CD14-positive monocyte (primary cell): ENCODE measurements around the gene VPS37B. TPM values are rescaled to one million over a fixed set of nuclear protein-coding genes. Genes with fewer than 3 reads are reported as not detected.

Source experiments
- DNase-seq, 3 donors: peaks; one replicate each; pipeline ENCODE4 v3.0.0-alpha.2; 2011 to 2022
- H2AFZ ChIP-seq: 2 replicates; pipeline ENCODE4 v1.6.0; 2012; ENCODE audit warnings: mild to moderate bottlenecking, low read depth, low read length, inconsistent platforms; ENCODE audit not compliant: insufficient read depth, poor library complexity, severe bottlenecking
- H3K27ac ChIP-seq, 2 donors: 1 replicate in 1 of 2; 2 replicates in 1 of 2; pipeline ENCODE4 v1.5.1; 2012 to 2013; ENCODE audit warnings: low read length in 2 of 2, control low read depth in 1 of 2, inconsistent platforms in 1 of 2, low read depth in 1 of 2, mild to moderate bottlenecking in 1 of 2
- H3K27me3 ChIP-seq, 2 donors: one replicate each; pipeline versions ENCODE4 v1.6.0 to v1.6.1; 2011 to 2013; ENCODE audit warnings: low read length in 2 of 2; ENCODE audit not compliant: control insufficient read depth in 2 of 2, insufficient read depth in 2 of 2
- H3K36me3 ChIP-seq, 2 donors: replicated peaks in 1 of 2; 1 replicate in 1 of 2; 2 replicates in 1 of 2; pipeline versions ENCODE4 v1.5.1 to v1.6.1; 2012 to 2013; ENCODE audit warnings: low read length in 2 of 2, control low read depth in 1 of 2, inconsistent platforms in 1 of 2, mild to moderate bottlenecking in 1 of 2; ENCODE audit not compliant: insufficient read depth in 2 of 2, control insufficient read depth in 1 of 2
- H3K4me1 ChIP-seq, 2 donors: 1 replicate in 1 of 2; 2 replicates in 1 of 2; pipeline versions ENCODE4 v1.5.1 to v1.6.1; 2012 to 2013; ENCODE audit warnings: low read length in 2 of 2, control low read depth in 1 of 2, inconsistent platforms in 1 of 2, mild to moderate bottlenecking in 1 of 2, moderate library complexity in 1 of 2; ENCODE audit not compliant: insufficient read depth in 2 of 2, control insufficient read depth in 1 of 2
- H3K4me2 ChIP-seq: replicated peaks from 2 replicates; pipeline ENCODE3; 2012; ENCODE audit warnings: low read length, moderate library complexity, mild to moderate bottlenecking; ENCODE audit not compliant: poor library complexity, severe bottlenecking; ENCODE audit errors: extremely low read depth
- H3K4me3 ChIP-seq, 3 experiments: fragments of 200-600 bp in 1 of 3; sonication (generic) in 1 of 3; replicated peaks in 1 of 3; 1 replicate in 2 of 3; 2 replicates in 1 of 3; pipeline ENCODE4 v1.5.1; 2011 to 2013; ENCODE audit warnings: low read length in 3 of 3, mild to moderate bottlenecking in 3 of 3, control low read depth in 2 of 3, low read depth in 2 of 3, inconsistent platforms in 1 of 3, moderate library complexity in 1 of 3
- H3K79me2 ChIP-seq: 2 replicates; pipeline ENCODE4 v1.6.0; 2012; ENCODE audit warnings: mild to moderate bottlenecking, control low read depth, inconsistent platforms, low read length, moderate library complexity; ENCODE audit not compliant: insufficient read depth
- H3K9ac ChIP-seq: 2 replicates; pipeline ENCODE4 v1.6.0; 2017; ENCODE audit warnings: low read length, mild to moderate bottlenecking; ENCODE audit not compliant: insufficient read depth, poor library complexity, severe bottlenecking
- H3K9me3 ChIP-seq, 2 donors: replicated peaks in 1 of 2; 1 replicate in 1 of 2; 2 replicates in 1 of 2; pipeline versions ENCODE4 v1.5.1 to v1.6.1; 2012 to 2013; ENCODE audit warnings: low read length in 2 of 2, control low read depth in 1 of 2; ENCODE audit not compliant: control insufficient read depth in 1 of 2, insufficient read depth in 1 of 2
- H4K20me1 ChIP-seq: 2 replicates; pipeline ENCODE4 v1.6.0; 2012; ENCODE audit warnings: mild to moderate bottlenecking, low read length, control low read depth, moderate library complexity; ENCODE audit not compliant: insufficient read depth
- H3K27ac Mint-ChIP-seq, 7 donors: one replicate each; pipeline ENCODE4 v1.8.0; 2020; ENCODE audit warnings: mild to moderate bottlenecking in 7 of 7, mixed read lengths in 7 of 7, moderate library complexity in 6 of 7, inconsistent platforms in 2 of 7
- H3K27me3 Mint-ChIP-seq, 3 donors: one replicate each; pipeline ENCODE4 v1.8.0; 2021 to 2022; ENCODE audit warnings: low read depth in 3 of 3, mild to moderate bottlenecking in 3 of 3, mixed read lengths in 3 of 3, moderate library complexity in 3 of 3, inconsistent platforms in 1 of 3
- H3K36me3 Mint-ChIP-seq, 2 donors: one replicate each; pipeline ENCODE4 v1.8.0; 2020; ENCODE audit warnings: mixed read lengths in 2 of 2, inconsistent platforms in 1 of 2, mild to moderate bottlenecking in 1 of 2
- H3K4me1 Mint-ChIP-seq: one replicate; pipeline ENCODE4 v1.8.0; 2020; ENCODE audit warnings: mild to moderate bottlenecking, mixed read lengths
- H3K4me3 Mint-ChIP-seq, 2 donors: one replicate each; pipeline ENCODE4 v1.8.0; 2020; ENCODE audit warnings: mild to moderate bottlenecking in 2 of 2, mixed read lengths in 2 of 2, moderate library complexity in 1 of 2
- H3K9me3 Mint-ChIP-seq, 7 donors: one replicate each; pipeline ENCODE4 v1.8.0; 2020 to 2022; ENCODE audit warnings: mixed read lengths in 7 of 7, mild to moderate bottlenecking in 6 of 7, moderate library complexity in 6 of 7, inconsistent platforms in 2 of 7
- WGBS: methylation state at CpG from one replicate; pipeline ENCODE4 v1.1.5; 2013; ENCODE audit warnings: missing lambda C conversion rate; ENCODE audit not compliant: insufficient coverage; 5-methylcytosine and 5-hydroxymethylcytosine counted together
- intact Hi-C, 2 donors: fragments of 100-400 bp; cut with micrococcal nuclease; formaldehyde crosslinking; loops; one replicate each; pipeline versions ENCODE4 v1.15.0 to v1.15.1; 2023
- polyA plus RNA-seq, 3 donors: library from polyadenylated mRNA; depleted of rRNA in 1 of 3; unstranded in 2 of 3; stranded (reverse) in 1 of 3; fragments of 300-500 nt in 2 of 3; fragments of >200 nt in 1 of 3; fragmentation: Illumina TruSeq in 2 of 3; gene quantifications; 1 replicate in 2 of 3; 2 replicates in 1 of 3; pipeline ENCODE4 v1.2.3, GENCODE V29; 2012 to 2021
- TF ChIP-seq, protein P1 (sequence below): fragments of 200-600 bp; IDR thresholded peaks from one replicate; pipeline ENCODE4 v1.8.0; 2022; ENCODE audit warnings: antibody characterized with exemption, mild to moderate bottlenecking

VPS37B gene
- polyA plus RNA-seq, 3 donors, result 12.3 to 34.3 (median 16.4) TPM

DNA sequence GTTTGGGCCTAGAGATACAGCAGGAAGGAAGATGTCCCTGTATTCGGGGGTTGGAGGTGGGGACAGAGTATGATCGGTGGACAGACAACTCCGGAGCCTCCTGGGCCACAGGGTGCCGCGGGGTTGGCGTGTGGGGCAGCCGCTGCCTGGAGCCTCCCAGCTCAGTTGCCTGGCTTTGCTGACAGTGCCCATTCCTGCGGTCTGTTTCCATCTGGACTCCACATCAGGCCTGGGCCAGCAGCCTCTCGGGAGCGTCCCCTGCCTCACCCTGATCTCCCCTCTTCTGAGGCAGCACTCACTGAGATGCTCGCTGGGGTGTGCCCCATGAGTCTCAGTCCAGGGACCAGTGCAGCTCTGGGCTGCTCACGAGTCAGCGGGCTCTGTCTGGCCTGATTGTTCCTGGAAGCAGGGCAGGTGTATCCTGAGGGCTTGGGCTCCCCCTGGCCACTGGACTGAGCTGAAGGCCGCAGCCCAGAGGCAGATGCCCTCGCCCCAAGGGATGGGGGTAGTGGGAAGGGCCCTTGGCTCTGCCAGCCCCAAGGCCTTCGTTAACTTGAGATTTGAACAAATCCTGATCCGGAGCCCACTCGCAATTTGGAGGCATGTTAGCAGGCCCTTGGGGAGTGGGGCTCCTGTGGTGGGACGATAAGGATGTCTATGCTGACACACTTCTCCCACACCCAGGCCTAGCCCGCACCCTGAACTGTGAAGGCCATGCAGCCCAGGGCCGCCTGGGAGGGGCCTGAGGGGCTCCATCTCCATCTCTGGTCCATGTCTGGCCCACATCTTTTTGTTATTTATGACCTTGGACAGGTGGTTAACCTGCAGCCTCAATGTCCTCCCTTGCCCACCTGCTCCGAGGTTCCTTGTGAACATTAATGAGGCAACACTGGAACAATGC lies 53.2 kb downstream of the VPS37B start:
- Histone ChIP-seq H3K4me1 (no peaks in the 10 kb centered on the region), H3K4me3 (no peak overlapping the region), H3K4me2 (no peak overlapping the region), H3K9ac (no peak overlapping the region), H3K27me3 (peaks cover 6 to 11% of the 10 kb centered on the region in 2 donors), H3K36me3 (no peaks in the 10 kb centered on the region), H3K27ac (no peak overlapping the region), H3K79me2 (no peaks in the 10 kb centered on the region), H2AFZ (no peak overlapping the region), H3K9me3 (no peaks in the 10 kb centered on the region), H4K20me1 (no peaks in the 10 kb centered on the region)
- Mint-ChIP-seq H3K4me3 (no peak overlapping the region), H3K9me3 (peaks cover 0 to 3% (median 0%) of the 10 kb centered on the region in 7 donors), H3K27me3 (peaks cover 12 to 27% (median 12%) of the 10 kb centered on the region in 3 donors), H3K27ac (no peak overlapping the region), H3K36me3 (peaks cover 0 to 3% of the 10 kb centered on the region in 2 donors), H3K4me1 (peaks cover 1% of the 10 kb centered on the region)
- TF ChIP-seq, protein P1, sequence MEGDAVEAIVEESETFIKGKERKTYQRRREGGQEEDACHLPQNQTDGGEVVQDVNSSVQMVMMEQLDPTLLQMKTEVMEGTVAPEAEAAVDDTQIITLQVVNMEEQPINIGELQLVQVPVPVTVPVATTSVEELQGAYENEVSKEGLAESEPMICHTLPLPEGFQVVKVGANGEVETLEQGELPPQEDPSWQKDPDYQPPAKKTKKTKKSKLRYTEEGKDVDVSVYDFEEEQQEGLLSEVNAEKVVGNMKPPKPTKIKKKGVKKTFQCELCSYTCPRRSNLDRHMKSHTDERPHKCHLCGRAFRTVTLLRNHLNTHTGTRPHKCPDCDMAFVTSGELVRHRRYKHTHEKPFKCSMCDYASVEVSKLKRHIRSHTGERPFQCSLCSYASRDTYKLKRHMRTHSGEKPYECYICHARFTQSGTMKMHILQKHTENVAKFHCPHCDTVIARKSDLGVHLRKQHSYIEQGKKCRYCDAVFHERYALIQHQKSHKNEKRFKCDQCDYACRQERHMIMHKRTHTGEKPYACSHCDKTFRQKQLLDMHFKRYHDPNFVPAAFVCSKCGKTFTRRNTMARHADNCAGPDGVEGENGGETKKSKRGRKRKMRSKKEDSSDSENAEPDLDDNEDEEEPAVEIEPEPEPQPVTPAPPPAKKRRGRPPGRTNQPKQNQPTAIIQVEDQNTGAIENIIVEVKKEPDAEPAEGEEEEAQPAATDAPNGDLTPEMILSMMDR, result no peak
- 87% methylated on average over 20 of the region's 22 CpGs for WGBS
- DNase-seq, result no peak
- intact Hi-C loops, result no loop called here

DNA sequence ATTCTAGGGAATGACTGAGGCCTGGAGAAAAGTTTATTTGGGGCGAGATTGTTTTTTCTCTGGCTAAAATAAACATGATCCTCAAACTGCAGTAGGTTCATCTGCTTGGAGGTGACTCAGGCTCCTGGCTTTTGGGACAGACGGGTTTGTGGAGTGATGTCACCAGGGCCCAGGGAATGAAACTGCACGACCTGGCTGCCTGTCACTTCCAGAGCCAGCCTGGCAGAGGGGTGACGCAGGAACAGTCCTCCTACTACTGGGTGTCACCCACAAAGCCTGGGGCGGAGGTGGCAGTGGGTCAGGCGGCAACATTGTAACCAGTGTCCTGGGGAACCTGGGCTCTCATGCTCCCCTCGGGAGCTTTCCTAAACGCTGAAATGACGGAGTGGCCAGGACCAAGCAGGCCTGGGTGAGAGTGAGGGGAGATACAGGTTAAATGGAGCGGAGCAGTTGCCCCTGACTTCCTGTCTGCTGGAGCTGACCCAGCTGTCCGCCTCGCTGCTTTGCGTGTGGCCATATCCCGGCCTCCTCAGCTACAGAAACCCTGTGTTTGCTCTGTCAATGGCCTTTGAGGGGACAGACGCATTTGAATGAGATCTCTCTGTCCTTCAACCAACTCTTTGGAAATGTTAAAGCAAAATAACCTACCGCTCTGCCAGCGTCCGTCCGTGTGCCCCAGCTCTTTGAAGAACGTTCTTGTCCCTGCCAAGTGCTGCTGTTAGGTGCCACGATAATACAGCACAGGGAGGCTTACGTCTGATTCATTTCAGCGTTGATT lies 54.2 kb downstream of the VPS37B start:
- H4K20me1 ChIP-seq, result no peaks in the 10 kb centered on the region
- H3K4me3 ChIP-seq, result no peak overlapping the region
- TF ChIP-seq, protein P1, result no peak
- WGBS, result 85% methylated on average over 14 of the region's 23 CpGs
- H3K27ac ChIP-seq, result no peak overlapping the region
- no peaks in the 10 kb centered on the region for H3K36me3 ChIP-seq
- H3K79me2 ChIP-seq, result no peaks in the 10 kb centered on the region
- peaks cover 16 to 21% of the 10 kb centered on the region in 2 donors for H3K27me3 ChIP-seq
- Mint-ChIP-seq H3K4me3 (no peak overlapping the region), H3K9me3 (peaks cover 0 to 5% (median 0%) of the 10 kb centered on the region in 7 donors), H3K4me1 (peaks cover 7% of the 10 kb centered on the region), H3K27ac (no peak overlapping the region), H3K36me3 (peaks cover 0 to 6% of the 10 kb centered on the region in 2 donors), H3K27me3 (peaks cover 22 to 38% (median 23%) of the 10 kb centered on the region in 3 donors)
- intact Hi-C loops, result no loop called here
- H3K4me1 ChIP-seq, result peaks cover 2 to 4% of the 10 kb centered on the region in 2 donors
- no peak overlapping the region for H3K9ac ChIP-seq
- no peak for DNase-seq
- no peaks in the 10 kb centered on the region for H3K9me3 ChIP-seq
- H3K4me2 ChIP-seq, result no peak overlapping the region
- no peak overlapping the region for H2AFZ ChIP-seq
